IPS-15b (cell line): Measurements from ENCODE around the gene FMN1.

Source experiments
- H3K27me3 ChIP-seq: one replicate; pipeline ENCODE4 v1.6.1; 2013; ENCODE audit warnings: low read length; ENCODE audit not compliant: control insufficient read depth, insufficient read depth
- H3K36me3 ChIP-seq: one replicate; pipeline ENCODE4 v1.6.1; 2013; ENCODE audit warnings: low read length; ENCODE audit not compliant: control insufficient read depth, insufficient read depth
- H3K4me1 ChIP-seq: one replicate; pipeline ENCODE4 v1.6.1; 2013; ENCODE audit warnings: mild to moderate bottlenecking, low read length; ENCODE audit not compliant: control insufficient read depth, insufficient read depth
- H3K4me3 ChIP-seq: one replicate; pipeline ENCODE4 v1.5.1; 2013; ENCODE audit warnings: low read depth, low read length
- H3K9ac ChIP-seq: one replicate; pipeline ENCODE4 v1.6.1; 2013; ENCODE audit warnings: low read depth, mild to moderate bottlenecking, low read length
- H3K9me3 ChIP-seq: one replicate; pipeline ENCODE4 v1.6.1; 2013; ENCODE audit warnings: mild to moderate bottlenecking, low read length; ENCODE audit not compliant: control insufficient read depth, insufficient read depth

Gene FMN1

GRCh38 chr15:32870240-32871033, 324.1 kb downstream of the FMN1 start:
- no peaks in the 10 kb centered on the region for H3K36me3 ChIP-seq
- peaks cover 5% of the 10 kb centered on the region for H3K4me1 ChIP-seq
- H3K27me3 ChIP-seq, result no peaks in the 10 kb centered on the region
- no peaks in the 10 kb centered on the region for H3K9me3 ChIP-seq
- H3K4me3 ChIP-seq, result no peak overlapping the region
- H3K9ac ChIP-seq, result no peak overlapping the region

- H3K4me1 ChIP-seq, result peaks cover 5% of the 10 kb centered on the region
- no peaks in the 10 kb centered on the region for H3K9me3 ChIP-seq
- H3K4me3 ChIP-seq, result no peak overlapping the region
- no peak overlapping the region for H3K9ac ChIP-seq
- no peaks in the 10 kb centered on the region for H3K27me3 ChIP-seq
- no peaks in the 10 kb centered on the region for H3K36me3 ChIP-seq
Observed at GRCh38 chr15:32869776-32870175, 324.7 kb downstream of the FMN1 start.

- Histone ChIP-seq H3K4me1 (peaks cover 5% of the 10 kb centered on the region), H3K27me3 (no peaks in the 10 kb centered on the region), H3K36me3 (no peaks in the 10 kb centered on the region), H3K4me3 (no peak overlapping the region), H3K9ac (no peak overlapping the region), H3K9me3 (no peaks in the 10 kb centered on the region)
Observed at GRCh38 chr15:32867313-32867626, 327.2 kb downstream of the FMN1 start.

- H3K4me1 ChIP-seq, result peaks cover 5% of the 10 kb centered on the region
- no peaks in the 10 kb centered on the region for H3K9me3 ChIP-seq
- no peak overlapping the region for H3K9ac ChIP-seq
- no peak overlapping the region for H3K4me3 ChIP-seq
- H3K27me3 ChIP-seq, result no peaks in the 10 kb centered on the region
- H3K36me3 ChIP-seq, result no peaks in the 10 kb centered on the region
Observed at GRCh38 chr15:32866454-32867312, 327.8 kb downstream of the FMN1 start.

GRCh38 chr15:32864841-32865240, 329.7 kb downstream of the FMN1 start:
- Histone ChIP-seq H3K4me1 (peaks cover 5% of the 10 kb centered on the region), H3K4me3 (no peak overlapping the region), H3K36me3 (no peaks in the 10 kb centered on the region), H3K27me3 (no peaks in the 10 kb centered on the region), H3K9me3 (no peaks in the 10 kb centered on the region), H3K9ac (no peak overlapping the region)

GRCh38 chr15:32864051-32864450, 330.5 kb downstream of the FMN1 start:
- H3K36me3 ChIP-seq, result no peaks in the 10 kb centered on the region
- peaks cover 5% of the 10 kb centered on the region for H3K4me1 ChIP-seq
- H3K4me3 ChIP-seq, result no peak overlapping the region
- H3K9me3 ChIP-seq, result no peaks in the 10 kb centered on the region
- H3K27me3 ChIP-seq, result no peaks in the 10 kb centered on the region
- H3K9ac ChIP-seq, result no peak overlapping the region

- Histone ChIP-seq H3K4me1 (no peaks in the 10 kb centered on the region), H3K9me3 (no peaks in the 10 kb centered on the region), H3K4me3 (no peak overlapping the region), H3K9ac (no peak overlapping the region), H3K27me3 (no peaks in the 10 kb centered on the region), H3K36me3 (no peaks in the 10 kb centered on the region)
Observed at GRCh38 chr15:32861761-32862160, 332.8 kb downstream of the FMN1 start.

GRCh38 chr15:32861174-32861573, 333.3 kb downstream of the FMN1 start:
- Histone ChIP-seq H3K4me3 (no peak overlapping the region), H3K27me3 (no peaks in the 10 kb centered on the region), H3K9me3 (no peaks in the 10 kb centered on the region), H3K36me3 (no peaks in the 10 kb centered on the region), H3K4me1 (peaks cover 2% of the 10 kb centered on the region), H3K9ac (no peak overlapping the region)

GRCh38 chr15:32859996-32860395, 334.5 kb downstream of the FMN1 start:
- H3K4me1 ChIP-seq, result peaks cover 3% of the 10 kb centered on the region
- H3K9ac ChIP-seq, result no peak overlapping the region
- no peak overlapping the region for H3K4me3 ChIP-seq

GRCh38 chr15:32859251-32859650, 335.3 kb downstream of the FMN1 start:
- Histone ChIP-seq H3K36me3 (no peaks in the 10 kb centered on the region), H3K4me1 (peaks cover 3% of the 10 kb centered on the region), H3K9ac (no peak overlapping the region), H3K9me3 (no peaks in the 10 kb centered on the region), H3K27me3 (no peaks in the 10 kb centered on the region), H3K4me3 (no peak overlapping the region)

More at GRCh38 chr15:32859996-32860395, 334.5 kb downstream of the FMN1 start:
- Histone ChIP-seq H3K36me3 (no peaks in the 10 kb centered on the region), H3K27me3 (no peaks in the 10 kb centered on the region), H3K9me3 (no peaks in the 10 kb centered on the region)

- Histone ChIP-seq H3K4me1 (peaks cover 8% of the 10 kb centered on the region), H3K9me3 (no peaks in the 10 kb centered on the region)
Observed at GRCh38 chr15:32857732-32858131, 336.8 kb downstream of the FMN1 start.

GRCh38 chr15:32856753-32857152, 337.8 kb downstream of the FMN1 start:
- no peaks in the 10 kb centered on the region for H3K27me3 ChIP-seq
- H3K4me1 ChIP-seq, result peaks cover 8% of the 10 kb centered on the region
- no peak overlapping the region for H3K4me3 ChIP-seq
- no peak overlapping the region for H3K9ac ChIP-seq
- no peaks in the 10 kb centered on the region for H3K9me3 ChIP-seq
- no peaks in the 10 kb centered on the region for H3K36me3 ChIP-seq

More at GRCh38 chr15:32857732-32858131, 336.8 kb downstream of the FMN1 start:
- Histone ChIP-seq H3K4me3 (no peak overlapping the region), H3K36me3 (no peaks in the 10 kb centered on the region), H3K9ac (no peak overlapping the region), H3K27me3 (no peaks in the 10 kb centered on the region)
